GDM1 (cell line): Measurements from ENCODE around the gene LCMT1.
"Not testable (repeated sequence)": the region's sequence is repeated elsewhere in the genome, so short reads cannot be mapped to it uniquely, and the experiment has no call there.

Experiments
- DNase-seq: peaks from one replicate; lab custom pipeline; 2025; lab: John Stamatoyannopoulos, UW

The LCMT1 gene

DNA sequence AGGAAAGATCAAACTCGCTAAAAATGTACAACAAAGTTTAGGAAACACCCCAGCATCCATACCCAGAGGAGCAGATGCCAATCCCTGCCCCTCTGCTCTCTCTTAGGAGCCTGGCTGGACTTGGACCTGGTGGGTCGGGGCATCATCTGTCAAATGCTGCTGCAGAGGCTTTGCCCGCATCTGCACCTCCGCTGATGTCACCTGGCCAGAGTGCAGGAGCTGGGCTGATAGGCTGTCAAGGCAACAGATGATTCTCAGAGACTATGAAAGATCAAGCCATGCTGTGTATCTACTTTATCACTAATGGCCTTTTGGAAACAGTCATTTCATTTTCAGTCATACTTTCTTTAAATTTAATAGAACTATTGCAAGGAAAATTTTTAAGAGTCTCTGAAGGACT lies 15.9 kb upstream of the LCMT1 start:
- no peak for DNase-seq

DNA sequence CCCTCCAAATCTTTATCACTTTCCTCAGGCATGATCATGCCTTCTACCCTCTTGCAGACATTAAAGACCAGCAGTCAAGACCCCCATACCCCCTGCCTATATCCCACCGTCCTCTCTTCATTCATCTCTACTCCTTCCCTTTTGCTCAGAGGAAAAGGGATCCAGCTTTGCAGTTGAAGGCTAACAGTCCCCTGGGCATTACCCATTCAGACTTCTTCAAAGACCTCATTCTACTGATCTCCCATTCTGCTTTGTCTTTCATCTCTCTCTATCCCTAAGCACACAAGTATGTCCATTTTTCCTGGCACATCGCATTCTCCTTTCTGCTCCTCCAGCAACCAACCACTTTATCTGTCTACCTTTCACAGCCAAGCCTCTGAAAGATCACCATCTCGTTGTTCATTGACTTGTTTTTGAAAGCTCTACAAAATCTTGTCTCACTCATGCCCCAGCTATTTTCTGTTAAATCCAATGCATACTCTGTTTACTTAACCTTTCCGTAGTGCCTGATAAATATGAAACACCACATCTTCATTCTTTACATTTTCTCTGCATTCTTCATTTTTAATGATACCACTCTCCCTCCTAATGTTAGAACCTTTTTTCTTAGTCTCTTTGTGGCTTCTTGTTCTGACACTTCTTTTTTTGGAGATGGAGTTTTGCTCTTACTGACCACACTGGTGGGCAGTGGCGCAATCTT lies 14.1 kb upstream of the LCMT1 start:
- DNase-seq, result no peak

DNA sequence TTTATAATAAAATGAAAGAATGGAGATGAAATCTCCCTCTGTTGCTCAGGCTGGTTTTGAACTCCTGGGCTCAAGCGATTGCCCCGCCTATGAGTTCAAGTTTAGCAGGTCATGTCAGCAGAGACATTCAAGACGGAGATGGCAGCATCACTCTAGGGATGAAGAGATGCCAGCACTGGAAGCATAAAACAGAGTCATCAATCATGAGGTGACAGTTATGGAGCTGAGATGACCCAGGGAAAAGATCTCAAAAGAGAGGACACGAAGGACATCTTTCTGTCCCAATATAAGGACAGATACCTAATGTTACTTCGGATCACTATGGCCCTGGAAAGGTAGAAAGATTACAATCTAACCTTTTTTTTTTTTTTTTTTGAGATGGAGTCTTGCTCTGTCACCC lies 11.0 kb upstream of the LCMT1 start:
- no peak for DNase-seq

DNA sequence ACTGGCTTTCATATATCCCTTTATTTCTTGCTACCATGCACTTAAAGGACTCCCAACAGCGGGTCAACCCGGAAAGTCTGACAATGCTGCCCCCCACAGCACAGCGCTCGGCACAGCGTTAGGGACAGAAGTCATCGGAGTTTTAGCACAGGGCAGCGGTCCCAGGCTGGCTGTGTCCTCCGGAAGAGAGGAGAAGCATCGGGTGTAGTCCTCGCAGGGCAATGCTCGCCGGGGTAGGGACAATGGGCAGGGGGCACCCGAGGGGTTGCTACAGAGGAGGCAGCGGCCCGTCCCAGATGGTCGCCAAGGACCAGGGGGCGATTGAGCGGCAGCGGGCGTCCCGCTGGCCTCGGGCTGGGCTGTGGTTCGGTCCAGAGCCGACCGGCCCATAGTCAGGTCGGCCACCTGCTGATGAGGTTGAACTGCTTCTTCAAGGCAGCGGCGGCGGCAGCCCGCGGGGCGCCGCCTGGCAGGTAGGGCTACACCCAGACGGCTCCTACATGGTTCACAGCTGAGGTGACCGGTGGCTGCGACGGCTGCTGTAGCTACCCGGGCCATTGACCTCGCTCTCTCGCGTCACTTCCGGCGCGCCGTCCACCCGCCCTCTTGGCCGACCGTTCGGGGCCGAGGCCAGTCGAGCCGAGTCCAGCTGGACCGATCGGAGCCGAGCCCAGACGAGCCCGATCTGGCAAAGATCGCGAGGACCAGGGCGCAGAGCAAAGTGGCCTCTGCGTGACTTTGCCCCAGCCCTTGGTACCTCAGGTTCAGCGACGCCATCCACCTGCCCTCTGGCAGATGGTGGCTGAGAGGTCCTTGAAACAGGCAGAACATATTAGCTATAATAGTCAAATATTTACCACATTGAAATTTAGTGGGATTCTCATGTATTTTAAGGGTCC lies 4.7 kb upstream of the LCMT1 start:
- DNase-seq, result peak; percentile 53

DNA sequence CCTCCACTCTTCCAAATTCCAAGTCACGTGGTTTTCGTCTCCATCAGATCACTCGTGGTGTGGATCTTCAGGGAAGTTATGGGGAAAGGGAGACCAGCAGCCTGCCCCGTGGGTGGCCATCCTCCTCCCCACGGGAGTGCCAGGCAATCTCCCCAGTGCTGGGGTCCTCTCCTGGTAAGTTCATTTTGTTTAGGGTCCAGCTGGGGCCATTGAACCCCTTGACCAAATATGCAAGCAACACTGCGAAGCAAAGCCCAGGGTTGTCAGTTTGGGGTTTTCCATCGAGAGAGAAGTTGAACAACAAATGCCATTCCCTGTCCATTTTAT lies 4.1 kb upstream of the LCMT1 start:
- DNase-seq, result no peak

DNA sequence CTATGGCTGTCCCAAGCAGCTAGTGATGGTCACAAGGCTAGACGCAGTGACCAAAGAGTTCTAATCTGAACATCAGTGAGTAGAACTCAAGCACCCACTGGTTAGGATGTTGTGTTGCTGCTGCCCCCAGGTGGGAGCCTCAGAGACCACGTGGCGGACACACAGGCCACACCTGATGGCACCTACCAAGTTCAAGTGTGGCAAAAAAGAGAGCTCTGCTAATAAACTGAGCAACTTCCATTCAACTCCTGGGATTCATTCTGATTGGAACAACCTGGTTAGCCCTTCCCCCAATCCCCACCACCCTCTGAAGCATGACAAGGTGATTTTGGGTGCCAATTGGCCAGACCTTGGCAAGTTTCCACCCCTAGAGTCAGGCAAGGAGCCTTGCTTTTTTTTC lies 3.5 kb upstream of the LCMT1 start:
- DNase-seq, result peak; percentile 7

DNA sequence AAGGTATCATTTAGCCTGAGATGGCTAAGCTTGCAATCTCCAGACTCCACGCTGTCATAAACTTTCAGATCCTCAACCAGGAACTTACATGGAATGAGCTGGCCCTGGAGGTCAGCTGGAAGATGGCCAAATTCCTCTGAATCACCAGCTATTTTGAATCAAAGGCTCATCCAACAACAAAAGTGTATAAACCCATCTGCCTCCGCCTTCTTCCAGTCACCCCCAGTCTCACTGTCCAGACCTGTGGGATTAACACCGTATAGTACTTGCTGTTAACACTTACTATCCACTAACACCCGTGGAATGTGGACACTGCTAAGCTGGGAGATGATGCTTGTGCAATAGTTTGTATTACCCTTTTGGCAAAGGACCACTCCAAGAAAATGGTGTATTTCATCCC lies 1.9 kb upstream of the LCMT1 start:
- DNase-seq, result no peak

DNA sequence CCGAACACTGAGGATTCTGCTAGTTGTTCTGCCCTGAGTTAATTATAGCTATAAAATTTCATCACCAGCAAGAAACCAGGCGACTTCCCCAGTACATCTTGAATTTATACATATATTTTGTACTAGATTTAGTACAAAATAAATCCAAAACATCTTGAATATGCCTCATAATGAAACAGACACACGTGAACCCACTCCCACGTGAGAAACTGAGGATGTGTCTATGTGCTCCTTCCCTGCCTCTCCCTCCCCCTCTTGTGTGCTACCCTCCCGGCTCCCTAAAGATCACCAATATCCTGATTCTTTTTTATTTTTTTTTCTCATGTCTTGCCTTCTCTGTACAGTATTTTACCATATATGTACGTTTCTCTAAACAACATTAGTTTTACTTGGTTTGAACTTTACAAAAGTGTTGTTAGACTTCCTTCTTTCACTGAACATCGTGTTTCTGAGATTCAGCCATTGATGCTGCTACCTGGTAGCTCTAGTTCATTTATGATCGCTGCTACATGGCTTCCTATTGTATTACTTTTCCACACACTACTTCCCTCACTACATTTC lies 1.1 kb upstream of the LCMT1 start:
- no peak for DNase-seq

DNA sequence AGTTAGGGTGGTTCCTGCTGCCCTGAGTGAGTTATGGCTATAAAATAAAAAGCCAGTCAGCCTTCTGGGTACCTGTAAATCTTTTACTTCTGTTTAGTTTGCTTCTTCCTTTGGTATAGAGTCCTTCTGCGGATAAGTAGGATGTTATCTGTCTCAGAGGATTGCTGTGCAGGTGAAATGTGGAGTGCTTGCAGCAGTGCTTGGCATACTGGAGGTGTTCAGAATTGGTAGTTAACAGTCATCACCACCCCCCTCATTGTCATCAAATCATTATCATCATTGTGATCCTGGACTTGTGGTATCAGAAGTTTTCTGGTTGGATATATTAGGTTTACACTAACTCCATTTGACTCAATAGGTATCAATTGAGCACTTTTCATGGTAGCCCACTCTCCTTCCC lies 2.6 kb downstream of the LCMT1 start:
- no peak for DNase-seq

DNA sequence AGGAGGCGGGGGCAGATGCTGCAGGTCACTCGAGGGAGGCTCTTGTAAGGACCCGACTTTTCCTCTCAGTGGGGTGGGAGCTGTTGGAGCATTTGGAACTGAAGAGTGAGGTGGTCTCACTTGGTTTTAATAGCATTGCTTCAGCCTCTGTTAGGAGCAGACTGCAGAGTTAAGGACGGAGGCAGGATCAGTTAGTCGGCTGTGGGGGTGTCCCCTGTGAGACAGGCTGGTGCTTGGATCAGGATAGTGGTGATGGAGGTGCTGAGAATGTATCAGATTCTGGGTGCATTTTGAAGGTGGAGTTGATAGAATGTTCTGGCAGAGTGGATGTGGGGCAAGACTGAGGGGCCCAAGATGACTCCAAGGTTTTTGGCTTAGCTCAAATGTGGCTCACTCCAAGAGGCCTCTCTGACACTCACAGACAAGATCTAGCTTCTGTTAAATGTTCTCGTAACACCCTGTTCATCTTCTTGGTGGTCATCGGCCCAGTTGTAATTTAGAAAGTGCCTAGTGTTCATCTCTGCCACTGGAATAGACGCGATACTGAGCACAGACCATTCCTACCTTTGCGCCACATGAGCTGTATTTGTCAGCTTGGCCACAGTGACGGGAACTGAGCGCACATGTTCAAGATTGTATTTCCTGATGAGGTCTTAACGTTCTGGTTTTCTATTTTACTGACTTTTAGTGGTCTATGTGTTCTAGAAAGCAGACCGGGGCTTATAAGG lies 7.5 kb downstream of the LCMT1 start:
- no peak for DNase-seq

DNA sequence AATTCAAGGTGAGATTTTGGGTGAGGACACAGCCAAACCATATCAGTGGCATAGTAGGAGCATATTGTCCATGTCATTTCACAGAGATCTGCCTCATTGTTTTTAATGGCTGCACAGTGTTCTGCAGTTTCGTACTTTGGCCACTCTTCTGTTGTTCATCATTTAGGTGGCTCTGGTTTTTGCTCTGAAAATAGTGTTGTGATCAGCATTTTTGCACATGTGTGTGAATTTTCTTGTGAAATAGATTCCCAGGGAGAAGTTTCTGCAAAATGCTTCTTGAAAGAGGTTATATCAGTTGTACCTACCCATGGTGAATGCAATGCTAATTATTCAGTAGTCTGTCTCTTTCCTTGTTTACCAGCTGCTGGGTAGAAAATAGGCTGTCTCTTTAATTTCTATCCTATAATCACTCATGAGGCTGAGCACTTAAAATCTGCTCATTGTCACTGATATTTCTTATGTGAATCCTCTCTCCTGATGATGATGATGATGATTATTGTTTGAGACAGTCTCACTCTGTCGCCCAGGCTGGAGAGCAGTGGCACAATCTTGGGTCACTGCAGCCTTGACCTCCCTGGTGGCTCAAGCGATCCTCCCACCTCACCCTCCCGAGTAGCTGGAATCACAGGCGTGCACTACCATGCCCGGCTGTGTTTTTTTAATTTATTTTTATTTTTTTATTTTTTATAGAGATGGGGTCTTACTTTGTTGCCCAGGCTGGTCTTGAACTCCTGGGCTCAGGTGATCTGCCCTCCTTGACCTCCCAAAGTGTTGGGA lies 10.5 kb downstream of the LCMT1 start:
- DNase-seq, result no peak

DNA sequence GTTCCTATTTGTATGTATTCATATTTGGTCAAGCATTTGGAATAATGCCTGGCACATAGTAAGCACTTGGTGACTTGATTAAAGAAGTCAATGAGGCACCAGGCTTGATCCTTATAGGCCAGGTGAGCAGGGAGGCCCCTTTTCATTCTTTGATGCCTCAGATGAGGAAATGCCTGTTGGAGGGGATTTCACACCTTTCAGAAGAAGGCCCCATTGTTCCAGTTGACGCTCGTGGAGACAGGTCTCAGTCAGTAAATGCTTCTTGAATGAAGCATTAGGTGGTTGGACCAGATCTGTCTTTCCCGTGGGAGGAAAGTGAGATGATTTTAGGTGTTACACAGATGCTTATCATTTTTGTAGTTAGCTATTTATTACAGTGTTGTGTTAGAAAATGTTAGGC lies 13.0 kb downstream of the LCMT1 start:
- DNase-seq, result no peak

DNA sequence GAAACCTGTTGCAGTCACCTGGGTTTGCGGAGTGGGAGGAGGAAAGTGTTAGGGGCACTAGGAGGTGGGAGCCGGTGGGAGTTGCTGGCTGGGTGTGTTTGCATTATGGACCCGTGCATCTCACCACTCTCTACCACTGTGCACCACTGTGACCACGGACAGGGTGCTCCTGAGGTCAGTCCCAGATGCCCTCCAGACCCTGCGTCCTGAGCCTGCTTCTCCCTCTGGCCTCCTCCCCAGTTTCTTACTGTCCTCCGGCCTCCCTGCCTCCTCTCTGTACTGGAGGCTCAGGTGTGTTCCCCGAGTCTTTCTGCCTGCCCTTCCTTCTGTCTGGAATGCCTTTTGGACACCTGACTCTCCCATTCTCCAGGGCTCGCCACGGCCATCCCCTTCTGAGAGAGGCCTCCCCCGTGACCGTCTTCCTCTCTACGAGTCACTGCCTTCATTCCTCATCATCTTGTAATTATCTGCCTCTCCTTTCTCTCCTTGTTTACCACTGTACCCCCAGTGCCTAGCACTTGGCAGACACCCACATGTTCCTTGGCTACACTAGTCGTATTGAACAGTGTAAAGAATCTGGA lies 14.6 kb downstream of the LCMT1 start:
- not testable (repeated sequence) for DNase-seq

DNA sequence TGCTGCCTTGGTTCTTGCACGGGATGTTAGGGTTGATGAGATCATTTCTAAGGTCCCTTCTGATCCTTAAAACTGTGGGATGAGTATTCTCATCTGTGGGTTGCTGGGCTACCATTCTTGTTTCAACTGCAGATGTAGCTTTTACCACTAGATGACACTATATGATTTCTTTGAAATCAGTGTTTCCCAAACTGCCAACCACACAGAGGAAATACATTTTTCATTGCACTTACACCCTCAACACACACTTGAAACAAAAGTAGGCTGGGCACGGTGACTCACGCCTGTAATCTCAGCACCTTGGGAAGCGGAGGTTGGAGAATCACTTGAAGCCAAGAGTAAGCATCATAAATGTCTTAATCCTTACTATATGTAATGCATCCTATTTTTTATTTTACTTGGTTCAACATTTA lies 15.3 kb downstream of the LCMT1 start:
- DNase-seq, result no peak

DNA sequence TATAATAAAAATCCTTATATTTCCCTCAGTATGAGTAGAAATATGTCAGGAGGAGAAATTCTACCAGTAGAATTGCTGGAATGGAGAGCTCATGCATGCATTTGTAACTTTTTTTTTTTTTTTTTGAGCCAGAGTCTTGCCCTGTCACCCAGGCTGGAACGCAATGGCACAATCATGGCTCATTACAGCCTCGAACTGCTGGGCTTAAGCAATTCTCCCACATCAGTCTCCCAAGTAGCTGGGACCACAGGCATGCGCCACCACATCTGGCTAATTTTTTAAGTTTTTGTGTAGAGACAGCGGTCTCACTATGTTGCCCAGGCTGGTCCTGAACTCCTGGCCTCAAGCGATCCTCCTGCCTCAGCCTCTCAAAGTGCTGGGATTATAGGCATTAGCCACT lies 21.2 kb downstream of the LCMT1 start:
- DNase-seq, result not testable (repeated sequence)

DNA sequence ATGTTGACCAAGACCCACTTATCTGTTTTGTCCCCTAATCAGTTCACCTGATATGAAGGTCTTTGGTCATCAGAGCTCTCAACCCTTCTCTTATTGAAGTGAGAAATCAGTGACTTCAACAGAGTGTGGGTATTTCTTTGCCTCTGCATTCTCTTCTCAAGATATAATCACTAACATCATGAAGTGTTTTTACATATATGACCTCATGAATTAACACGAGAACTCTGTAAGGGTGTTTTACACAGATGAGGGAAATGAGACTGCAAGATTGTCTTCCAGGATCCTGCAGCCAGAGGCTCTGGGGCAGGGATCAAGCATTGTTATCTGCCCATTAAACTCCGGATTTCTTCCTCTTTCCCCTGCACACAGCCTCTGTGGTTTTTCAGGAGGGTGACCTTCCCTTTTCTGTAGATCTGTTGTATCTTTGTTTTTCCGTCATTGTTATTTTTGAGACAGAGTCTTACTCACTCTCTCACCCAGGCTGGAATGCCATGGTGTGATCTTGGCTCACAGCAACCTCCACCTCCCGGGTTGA lies 22.7 kb downstream of the LCMT1 start:
- peak; percentile 38 for DNase-seq

DNA sequence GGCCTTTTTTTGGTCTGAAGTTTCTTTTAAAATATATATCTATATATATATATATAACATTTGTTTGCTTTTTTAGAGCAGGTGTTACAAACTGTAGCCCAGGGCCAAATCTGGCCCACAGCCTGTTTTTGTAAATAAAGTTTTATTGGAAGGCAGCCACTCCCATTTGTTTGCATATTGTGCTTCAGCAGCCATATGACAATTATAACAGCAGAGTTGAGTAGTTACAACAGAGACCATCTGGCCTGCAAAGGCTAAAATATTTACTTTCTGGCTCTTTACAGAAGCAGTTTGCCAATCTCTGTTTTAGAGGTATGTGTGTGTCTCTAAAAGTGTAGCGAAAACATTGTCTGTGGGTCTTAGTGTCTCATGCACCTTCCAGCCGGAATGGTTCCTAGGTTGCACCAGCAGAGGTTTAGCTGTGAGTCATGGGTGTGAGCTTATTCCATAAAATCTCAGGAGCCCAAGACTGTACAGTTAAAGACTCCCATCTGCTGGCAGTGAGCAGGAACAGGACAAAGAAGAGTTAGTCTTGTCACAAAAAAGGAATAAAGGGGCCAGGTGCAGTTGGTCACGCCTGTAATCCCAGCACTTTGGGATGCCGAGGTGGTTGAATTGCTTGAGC lies 23.8 kb downstream of the LCMT1 start:
- no peak for DNase-seq

DNA sequence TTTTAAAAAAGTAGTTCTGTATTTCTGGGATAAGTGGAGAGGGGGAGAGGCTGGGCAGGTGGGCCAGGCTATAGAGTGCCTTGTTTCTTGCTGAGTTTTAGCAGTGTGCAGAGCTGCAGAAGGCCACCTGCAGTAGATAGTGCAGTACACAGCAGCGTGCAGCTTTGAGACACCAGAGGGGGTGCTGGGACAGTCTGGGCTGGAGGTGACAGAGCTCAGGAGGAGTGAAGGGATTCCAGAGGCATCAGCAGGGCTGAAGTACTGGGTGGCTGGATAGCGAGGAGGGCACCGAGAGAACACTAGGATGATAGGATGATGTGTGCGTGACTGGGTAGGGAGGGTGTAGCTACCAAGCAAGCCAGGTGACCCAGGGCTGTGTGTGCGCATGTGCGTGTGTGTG lies 26.6 kb downstream of the LCMT1 start:
- no peak for DNase-seq

DNA sequence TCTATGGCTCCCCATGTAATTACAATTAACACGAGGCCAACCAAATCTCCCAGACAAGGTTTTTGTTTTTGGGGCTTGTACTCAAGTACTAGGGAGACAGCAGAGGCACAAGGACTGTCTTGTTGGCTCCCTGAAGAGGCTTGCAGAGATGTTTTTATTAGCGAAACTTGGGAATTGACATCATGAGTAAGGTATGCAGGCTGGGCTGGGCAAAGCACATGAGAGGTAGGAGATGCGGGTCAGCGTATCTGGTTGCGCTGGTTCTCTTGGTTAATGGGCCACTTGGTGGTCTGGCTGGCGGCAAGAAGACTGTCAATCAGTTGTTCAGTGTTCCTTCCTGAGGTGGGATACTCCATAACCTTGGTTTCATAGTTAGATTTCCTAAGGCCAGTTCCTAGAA lies 28.9 kb downstream of the LCMT1 start:
- no peak for DNase-seq

DNA sequence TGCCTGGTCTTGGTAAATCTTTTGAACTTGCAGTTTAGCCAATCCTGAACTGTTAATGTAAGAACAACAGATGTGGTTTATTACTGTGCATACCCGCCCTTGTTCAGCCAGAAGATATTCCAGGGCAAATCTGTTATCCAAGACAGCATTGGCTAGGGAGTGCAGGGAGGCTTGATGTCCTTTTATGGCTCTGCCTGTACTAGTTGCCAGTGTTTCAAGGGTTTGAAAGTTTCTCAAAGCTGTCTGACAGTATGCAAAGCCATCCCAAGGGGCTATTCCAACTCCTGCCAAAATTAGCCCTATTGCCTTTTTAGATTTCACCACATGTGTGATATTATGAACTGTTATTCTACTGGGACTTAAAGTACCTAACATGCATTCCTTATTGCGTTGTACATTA lies 30.1 kb downstream of the LCMT1 start:
- DNase-seq, result no peak

DNA sequence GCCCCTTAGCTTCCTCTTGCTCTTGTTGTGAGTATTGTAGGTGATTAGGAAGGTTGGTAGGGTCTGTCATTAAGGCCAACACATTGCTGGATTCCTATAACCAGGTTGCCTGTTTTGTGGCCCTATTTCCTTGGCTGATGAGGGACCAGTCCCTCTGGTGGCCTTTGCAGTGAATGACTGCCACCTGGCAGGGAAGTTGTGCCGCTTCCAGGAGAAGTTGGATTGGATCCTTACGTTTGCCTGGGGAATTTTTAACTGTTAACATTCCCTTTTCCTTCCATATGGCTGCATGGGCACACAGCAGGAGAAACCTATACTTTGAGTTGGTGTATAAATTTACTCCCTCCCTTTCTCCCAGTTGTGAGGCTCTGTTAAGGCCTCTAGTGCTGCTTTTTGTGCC lies 32.4 kb downstream of the LCMT1 start:
- no peak for DNase-seq
